Mesenteric fat pad (tissue), 1 donor: ENCODE measurements around the gene ENPEP. TPM values are rescaled to one million over a fixed set of nuclear protein-coding genes. Genes with fewer than 3 reads are reported as not detected.

Experiments used
- DNase-seq: peaks from one replicate; pipeline ENCODE4 v3.0.0-alpha.2; 2020; ENCODE audit warnings: low spot score
- total RNA-seq: library from RNA; stranded (reverse); fragmentation: NEBNext Ultra II Directional; extraction: Animal tissue kit (Norgen Biotek cat#: 25700); gene quantifications from one replicate; pipeline ENCODE4 v1.2.1, GENCODE V29; 2021
- donor health status: DM: yes; HTN: yes; CAD: no.

The ENPEP gene
- total RNA-seq, 1 donor from 2014 or later, result 13.9 TPM

DNA sequence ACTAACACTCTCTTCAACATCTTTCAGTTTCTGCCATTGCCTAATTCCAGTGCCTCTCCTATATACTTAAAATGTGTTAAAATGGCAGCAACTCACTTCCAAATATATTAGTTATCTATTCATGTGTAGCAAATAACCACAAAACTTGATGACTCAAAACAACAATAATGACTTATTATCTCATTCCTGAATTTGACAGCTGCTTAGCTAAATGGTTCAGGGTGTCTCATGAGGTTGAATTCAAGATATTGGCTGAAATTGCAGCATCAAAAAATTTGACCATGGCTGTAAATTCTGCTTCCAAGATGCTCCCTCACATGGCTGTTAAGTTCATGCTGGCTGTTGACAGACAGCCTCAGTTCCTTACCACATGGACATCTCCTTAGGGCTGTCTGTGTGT, 121.6 kb downstream of the ENPEP start:
- no peak for DNase-seq

DNA sequence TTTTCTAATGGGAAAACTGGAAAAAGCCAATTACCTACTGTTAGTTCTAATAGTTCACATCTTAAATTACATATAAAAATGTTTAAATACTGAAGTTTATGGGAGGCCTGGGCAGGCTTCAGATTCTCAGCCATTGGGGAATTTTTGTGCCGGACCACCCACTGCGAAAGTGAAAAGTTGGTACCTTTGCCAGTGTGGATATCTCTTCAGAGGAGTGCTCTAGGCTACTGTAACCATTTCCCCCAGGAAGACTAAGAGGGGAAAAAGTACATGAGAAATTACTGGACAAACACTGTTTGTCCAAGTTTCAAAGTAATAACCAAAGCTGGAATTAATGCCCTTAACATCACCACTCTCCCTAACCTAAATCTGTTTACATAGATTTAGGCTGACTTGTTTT, 126.1 kb downstream of the ENPEP start:
- no peak for DNase-seq

DNA sequence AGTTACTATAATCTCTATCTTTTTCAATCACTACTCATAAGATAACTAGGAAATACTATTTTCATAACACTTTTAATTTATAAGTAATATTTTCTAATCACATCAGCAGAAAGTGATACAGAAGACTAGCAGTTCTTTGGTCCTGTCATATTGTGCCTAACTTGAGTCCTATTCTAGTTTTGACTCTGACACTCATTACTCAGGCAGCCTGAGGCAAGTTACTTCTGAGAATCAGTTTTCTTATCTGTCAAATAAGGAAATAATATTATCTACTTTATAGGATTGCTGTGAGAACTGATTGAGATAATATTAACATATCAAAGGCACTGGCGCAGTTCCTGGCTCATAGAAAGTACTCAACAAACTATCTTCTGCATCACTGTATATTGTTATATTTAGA, 129.1 kb downstream of the ENPEP start:
- no peak for DNase-seq

DNA sequence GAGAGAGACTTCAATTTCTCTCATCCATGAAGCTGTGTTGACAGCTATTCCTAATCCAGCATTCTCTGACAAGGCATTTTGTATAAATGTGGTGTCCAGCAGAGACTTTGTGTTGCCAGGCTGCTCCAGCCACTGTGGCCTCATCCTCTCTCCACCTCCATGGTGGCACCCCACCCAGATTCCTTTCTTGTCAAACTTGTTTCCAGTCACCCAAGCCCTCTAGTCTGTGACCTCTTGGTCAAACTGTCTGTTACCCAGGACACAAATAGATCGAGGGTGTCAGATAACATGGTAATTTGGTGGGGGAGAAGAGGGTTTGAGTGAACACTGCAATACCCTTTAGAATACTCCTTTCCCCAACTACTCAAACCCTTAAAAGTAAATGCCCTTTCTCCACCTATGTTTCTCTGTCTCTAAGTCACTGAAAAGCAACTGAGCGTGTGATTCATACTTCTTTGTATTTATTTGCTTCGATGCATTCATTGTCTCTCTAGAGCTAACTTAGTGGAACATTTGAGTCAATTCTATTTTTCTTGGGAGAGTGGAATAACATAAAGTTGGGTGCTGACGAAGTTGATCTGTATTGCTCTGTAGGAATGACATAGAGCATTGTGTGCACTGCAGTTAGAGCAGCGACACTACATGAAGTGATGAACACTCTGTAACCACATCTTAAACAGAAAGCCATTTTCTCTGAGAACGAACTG, 133.2 kb downstream of the ENPEP start:
- DNase-seq, result no peak

DNA sequence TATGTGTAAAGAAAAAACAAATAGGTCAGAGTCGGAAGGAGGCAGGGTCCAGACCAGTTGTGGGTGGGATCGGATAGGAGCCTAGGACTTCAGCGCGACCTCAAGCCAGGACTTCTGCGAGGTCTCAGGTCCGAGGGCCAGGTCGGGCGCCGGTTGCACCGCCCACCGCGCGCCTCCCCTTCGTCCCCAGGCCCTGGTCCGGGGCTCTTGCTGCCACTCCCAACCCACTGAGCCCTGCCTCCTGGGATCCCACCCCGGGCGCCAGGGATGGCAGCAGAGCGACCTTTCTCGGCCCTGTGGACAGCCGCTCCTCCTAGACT, 134.6 kb downstream of the ENPEP start:
- no peak for DNase-seq

DNA sequence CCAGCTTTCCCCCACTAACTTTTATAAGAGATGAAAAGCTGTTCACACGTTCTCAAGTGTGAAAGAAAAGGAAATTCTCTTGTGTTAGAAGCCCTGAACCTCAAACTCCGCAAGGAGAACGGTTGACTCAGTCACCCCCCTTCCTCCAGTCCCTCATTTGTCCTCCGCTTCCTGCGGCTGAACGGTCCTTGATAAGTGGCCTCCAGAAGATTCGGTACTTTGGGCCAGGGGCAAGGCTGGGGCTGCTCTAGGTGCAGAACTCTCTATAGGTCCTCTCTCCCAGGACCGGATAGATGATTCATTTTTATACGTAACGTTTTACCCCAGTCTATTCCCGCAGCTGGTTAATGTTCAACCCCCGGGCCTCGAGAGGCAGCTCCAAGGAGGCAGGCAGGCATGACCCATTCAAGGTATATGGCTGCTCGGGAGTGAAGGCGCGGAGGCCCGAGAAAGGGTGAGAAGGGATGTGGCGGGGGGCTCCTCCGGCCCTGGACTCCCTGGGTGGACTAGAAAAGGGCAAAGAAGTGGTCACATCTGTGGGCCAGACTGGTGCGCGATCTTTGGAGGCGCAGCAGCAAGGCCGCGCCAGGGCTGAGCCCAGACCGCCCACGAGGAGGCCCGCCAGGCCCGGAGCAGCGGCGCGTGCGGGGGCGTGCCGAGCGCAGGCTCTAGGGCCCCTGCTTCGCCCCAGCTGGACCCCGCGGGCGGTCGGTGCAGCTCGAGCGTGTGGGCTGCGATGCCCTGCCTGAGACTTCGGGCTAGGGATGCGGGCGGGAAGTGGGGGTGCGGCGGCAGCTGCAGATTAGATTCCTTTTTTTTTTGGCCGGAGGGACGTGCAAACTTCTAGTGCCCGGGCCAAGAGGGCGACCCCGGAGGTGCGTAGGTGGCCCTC, 135.2 kb downstream of the ENPEP start:
- no peak for DNase-seq

DNA sequence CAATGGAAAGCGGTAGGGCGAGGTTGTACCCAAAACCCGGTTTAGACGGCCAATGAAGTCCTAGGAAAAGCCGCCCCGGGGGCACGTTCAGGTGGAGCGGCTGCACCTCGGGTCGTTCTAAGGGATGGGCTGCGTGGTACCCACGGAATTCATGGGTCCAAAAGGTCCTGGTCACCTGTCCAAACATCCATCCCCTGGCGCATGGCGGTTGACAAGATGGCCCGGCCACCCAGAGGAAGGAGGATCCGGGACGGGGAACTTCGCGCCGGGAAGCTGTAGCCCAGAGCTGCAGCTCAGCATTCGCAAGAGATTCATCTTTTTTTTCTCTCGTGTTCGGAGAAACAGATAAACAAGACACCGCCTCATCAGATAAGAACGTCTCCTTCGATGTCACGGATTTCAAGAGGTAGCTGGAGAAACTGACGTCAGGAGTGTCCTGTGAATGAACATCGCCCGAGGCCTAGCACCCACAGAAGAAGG, 136.1 kb downstream of the ENPEP start:
- DNase-seq, result no peak

DNA sequence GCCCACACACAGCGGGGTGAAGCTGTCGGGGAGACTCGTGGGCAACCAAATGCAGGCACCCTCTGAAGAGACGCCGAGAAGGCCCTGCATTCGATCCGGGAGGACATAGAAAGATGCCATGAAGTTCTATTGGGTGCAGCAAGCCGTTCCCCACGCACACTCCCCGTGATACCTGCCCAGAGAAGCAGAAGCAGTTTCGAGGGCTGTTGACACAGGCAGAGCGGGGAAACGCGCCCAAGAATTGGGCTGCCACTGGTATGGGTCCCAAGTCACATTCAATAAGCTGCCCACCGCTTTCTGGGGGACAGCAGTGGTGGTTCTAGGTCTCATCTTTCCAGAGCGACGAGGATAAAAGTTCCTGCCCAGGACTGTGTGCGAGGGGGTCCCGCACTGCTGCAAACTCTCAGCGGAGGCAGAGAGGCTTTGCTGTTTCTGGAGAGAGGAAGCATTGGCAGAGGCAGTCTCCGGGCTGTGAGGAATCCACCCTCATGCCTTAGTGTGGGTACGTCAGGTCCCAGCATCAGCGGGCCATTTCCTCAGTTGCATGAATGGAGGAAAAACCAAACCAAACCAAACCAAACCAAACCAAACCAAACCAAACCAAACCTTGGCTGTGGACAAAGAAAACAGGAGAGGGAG, 136.8 kb downstream of the ENPEP start:
- no peak for DNase-seq

DNA sequence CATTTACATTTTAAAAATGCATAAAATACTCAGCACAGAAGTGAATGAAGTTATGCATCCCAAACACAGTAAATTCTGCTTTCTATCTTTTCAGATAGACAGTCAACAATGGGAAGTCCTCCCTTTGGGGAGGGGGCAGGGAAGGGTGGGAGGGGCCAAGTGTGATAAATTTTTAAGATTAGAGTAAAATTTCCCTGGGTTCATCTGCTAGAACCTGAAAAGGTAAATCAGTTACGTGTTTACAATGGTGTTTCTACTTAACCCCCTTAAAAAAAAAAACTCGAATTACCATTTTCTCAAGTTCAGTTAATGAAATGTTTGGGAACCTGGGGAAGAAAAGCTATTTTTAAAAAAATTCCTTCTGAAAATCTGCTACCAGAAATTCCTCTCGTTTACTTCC, 137.8 kb downstream of the ENPEP start:
- no peak for DNase-seq

DNA sequence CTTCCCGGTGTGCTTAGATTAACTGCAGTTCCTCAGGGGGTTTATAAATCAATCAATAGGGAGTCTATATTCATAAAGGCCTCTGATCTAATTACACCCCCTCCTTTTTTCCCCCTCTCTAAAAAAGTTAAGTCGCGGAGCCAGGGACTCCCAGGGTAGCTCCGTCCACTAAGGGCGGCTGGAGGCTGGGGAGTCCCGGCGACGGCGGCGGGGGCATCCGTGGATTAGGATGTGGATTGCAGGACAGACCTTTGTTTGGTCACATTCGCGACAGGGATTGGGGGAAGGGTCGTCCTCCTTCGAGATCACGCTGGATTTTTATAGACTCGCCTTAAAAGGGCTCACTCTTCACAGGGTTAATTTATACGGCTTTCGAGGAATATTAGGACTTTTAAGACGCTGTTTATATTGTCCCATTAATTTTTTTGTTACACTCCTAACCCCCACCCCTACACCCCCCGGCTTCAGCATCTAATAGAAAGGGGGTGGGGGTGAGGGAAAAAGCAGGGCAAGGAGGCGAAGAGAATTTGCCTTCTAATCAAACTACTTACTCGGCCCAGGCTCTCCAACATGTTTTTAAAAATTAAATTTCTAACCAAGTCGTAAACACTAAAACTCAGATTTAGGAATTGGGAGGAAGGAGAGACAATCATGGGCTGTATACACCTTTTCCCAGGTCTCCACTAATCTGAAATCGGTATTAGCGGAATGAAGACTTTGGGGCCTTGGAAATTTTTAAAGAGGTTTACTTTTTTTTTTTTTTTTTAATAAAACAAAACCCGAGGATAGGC, 138.4 kb downstream of the ENPEP start:
- DNase-seq, result no peak

Other genes with a start within 250 kb of the ENPEP start
- not detected for gene PITX2, start 146.9 kb downstream of the ENPEP start, total RNA-seq